ENCODE measurements around the gene ARHGAP24.
"Not testable (repeated sequence)": the region's sequence is repeated elsewhere in the genome, so short reads cannot be mapped to it uniquely, and the experiment has no call there.

The ARHGAP24 gene

GRCh38 chr4:85902647-85903046, 427.7 kb downstream of the ARHGAP24 start:
- not testable (repeated sequence) for H3K27ac ChIP-seq (ENCODE audit: low read depth in 2 of 2, low read length in 2 of 2); H3K27me3 ChIP-seq (ENCODE audit: control insufficient read depth in 2 of 2, insufficient read depth in 2 of 2, low read length in 2 of 2); H3K9ac ChIP-seq (ENCODE audit: low read depth in 1 of 2, low read length in 2 of 2); H3K4me1 ChIP-seq (ENCODE audit: control insufficient read depth in 2 of 2, insufficient read depth in 2 of 2, low read length in 2 of 2); H3K4me3 ChIP-seq (ENCODE audit: low read length in 2 of 2); H3K36me3 ChIP-seq (ENCODE audit: control insufficient read depth in 2 of 2, insufficient read depth in 2 of 2, low read length in 2 of 2); H3K9me3 ChIP-seq (ENCODE audit: control insufficient read depth in 2 of 2, low read length in 2 of 2)

GRCh38 chr4:85905761-85906160, 430.8 kb downstream of the ARHGAP24 start:
- no peak overlapping the region for H3K4me3 ChIP-seq (ENCODE audit: low read length in 2 of 2)
- H3K36me3 ChIP-seq (ENCODE audit: control insufficient read depth in 2 of 2, insufficient read depth in 2 of 2, low read length in 2 of 2) = no peaks in the 10 kb centered on the region
- no peaks in the 10 kb centered on the region for H3K9me3 ChIP-seq (ENCODE audit: control insufficient read depth in 2 of 2, low read length in 2 of 2)
- no peaks in the 10 kb centered on the region for H3K27me3 ChIP-seq (ENCODE audit: control insufficient read depth in 2 of 2, insufficient read depth in 2 of 2, low read length in 2 of 2)
- no peak overlapping the region for H3K27ac ChIP-seq (ENCODE audit: low read depth in 2 of 2, low read length in 2 of 2)
- H3K4me1 ChIP-seq (ENCODE audit: control insufficient read depth in 2 of 2, insufficient read depth in 2 of 2, low read length in 2 of 2) = no peaks in the 10 kb centered on the region
- no peak overlapping the region for H3K9ac ChIP-seq (ENCODE audit: low read depth in 1 of 2, low read length in 2 of 2)

GRCh38 chr4:85907001-85907400, 432.1 kb downstream of the ARHGAP24 start:
- Histone ChIP-seq H3K27ac (ENCODE audit: low read depth in 2 of 2, low read length in 2 of 2) (no peak overlapping the region), H3K9me3 (ENCODE audit: control insufficient read depth in 2 of 2, low read length in 2 of 2) (no peaks in the 10 kb centered on the region), H3K27me3 (ENCODE audit: control insufficient read depth in 2 of 2, insufficient read depth in 2 of 2, low read length in 2 of 2) (no peaks in the 10 kb centered on the region), H3K4me3 (ENCODE audit: low read length in 2 of 2) (no peak overlapping the region), H3K9ac (ENCODE audit: low read depth in 1 of 2, low read length in 2 of 2) (no peak overlapping the region), H3K4me1 (ENCODE audit: control insufficient read depth in 2 of 2, insufficient read depth in 2 of 2, low read length in 2 of 2) (no peaks in the 10 kb centered on the region), H3K36me3 (ENCODE audit: control insufficient read depth in 2 of 2, insufficient read depth in 2 of 2, low read length in 2 of 2) (no peaks in the 10 kb centered on the region)

GRCh38 chr4:85909851-85910250, 434.9 kb downstream of the ARHGAP24 start:
- no peak overlapping the region for H3K4me3 ChIP-seq (ENCODE audit: low read length in 2 of 2)
- H3K27me3 ChIP-seq (ENCODE audit: control insufficient read depth in 2 of 2, insufficient read depth in 2 of 2, low read length in 2 of 2) = no peaks in the 10 kb centered on the region
- no peaks in the 10 kb centered on the region for H3K9me3 ChIP-seq (ENCODE audit: control insufficient read depth in 2 of 2, low read length in 2 of 2)
- H3K4me1 ChIP-seq (ENCODE audit: control insufficient read depth in 2 of 2, insufficient read depth in 2 of 2, low read length in 2 of 2) = peaks cover 8 to 11% of the 10 kb centered on the region in 2 donors
- no peaks in the 10 kb centered on the region for H3K36me3 ChIP-seq (ENCODE audit: control insufficient read depth in 2 of 2, insufficient read depth in 2 of 2, low read length in 2 of 2)
- H3K27ac ChIP-seq (ENCODE audit: low read depth in 2 of 2, low read length in 2 of 2) = no peak overlapping the region
- no peak overlapping the region for H3K9ac ChIP-seq (ENCODE audit: low read depth in 1 of 2, low read length in 2 of 2)

- H3K27ac ChIP-seq (ENCODE audit: low read depth in 2 of 2, low read length in 2 of 2) = no peak overlapping the region
- no peak overlapping the region for H3K4me3 ChIP-seq (ENCODE audit: low read length in 2 of 2)
- H3K9me3 ChIP-seq (ENCODE audit: control insufficient read depth in 2 of 2, low read length in 2 of 2) = no peaks in the 10 kb centered on the region
- no peaks in the 10 kb centered on the region for H3K36me3 ChIP-seq (ENCODE audit: control insufficient read depth in 2 of 2, insufficient read depth in 2 of 2, low read length in 2 of 2)
- no peak overlapping the region for H3K9ac ChIP-seq (ENCODE audit: low read depth in 1 of 2, low read length in 2 of 2)
- no peaks in the 10 kb centered on the region for H3K27me3 ChIP-seq (ENCODE audit: control insufficient read depth in 2 of 2, insufficient read depth in 2 of 2, low read length in 2 of 2)
- peaks cover 10 to 11% of the 10 kb centered on the region in 2 donors for H3K4me1 ChIP-seq (ENCODE audit: control insufficient read depth in 2 of 2, insufficient read depth in 2 of 2, low read length in 2 of 2)
Observed at GRCh38 chr4:85910985-85911384, 436.0 kb downstream of the ARHGAP24 start.

- Histone ChIP-seq H3K27ac (ENCODE audit: low read depth in 2 of 2, low read length in 2 of 2) (peak overlapping the region in 1 of 2 donors; percentile 20), H3K4me1 (ENCODE audit: control insufficient read depth in 2 of 2, insufficient read depth in 2 of 2, low read length in 2 of 2) (peaks cover 10 to 11% of the 10 kb centered on the region in 2 donors), H3K4me3 (ENCODE audit: low read length in 2 of 2) (peak overlapping the region in 1 of 2 donors; percentile 3), H3K9me3 (ENCODE audit: control insufficient read depth in 2 of 2, low read length in 2 of 2) (no peaks in the 10 kb centered on the region), H3K36me3 (ENCODE audit: control insufficient read depth in 2 of 2, insufficient read depth in 2 of 2, low read length in 2 of 2) (no peaks in the 10 kb centered on the region), H3K27me3 (ENCODE audit: control insufficient read depth in 2 of 2, insufficient read depth in 2 of 2, low read length in 2 of 2) (no peaks in the 10 kb centered on the region), H3K9ac (ENCODE audit: low read depth in 1 of 2, low read length in 2 of 2) (no peak overlapping the region)
Observed at GRCh38 chr4:85913931-85914694, 439.2 kb downstream of the ARHGAP24 start.

GRCh38 chr4:85915570-85915969, 440.6 kb downstream of the ARHGAP24 start:
- H3K4me1 ChIP-seq (ENCODE audit: control insufficient read depth in 2 of 2, insufficient read depth in 2 of 2, low read length in 2 of 2) = peaks cover 10 to 11% of the 10 kb centered on the region in 2 donors
- H3K9ac ChIP-seq (ENCODE audit: low read depth in 1 of 2, low read length in 2 of 2); H3K9me3 ChIP-seq (ENCODE audit: control insufficient read depth in 2 of 2, low read length in 2 of 2); H3K4me3 ChIP-seq (ENCODE audit: low read length in 2 of 2); H3K27me3 ChIP-seq (ENCODE audit: control insufficient read depth in 2 of 2, insufficient read depth in 2 of 2, low read length in 2 of 2); H3K36me3 ChIP-seq (ENCODE audit: control insufficient read depth in 2 of 2, insufficient read depth in 2 of 2, low read length in 2 of 2); H3K27ac ChIP-seq (ENCODE audit: low read depth in 2 of 2, low read length in 2 of 2): not testable (repeated sequence)

- no peaks in the 10 kb centered on the region for H3K9me3 ChIP-seq (ENCODE audit: control insufficient read depth in 2 of 2, low read length in 2 of 2)
- H3K4me1 ChIP-seq (ENCODE audit: control insufficient read depth in 2 of 2, insufficient read depth in 2 of 2, low read length in 2 of 2) = peaks cover 0 to 5% of the 10 kb centered on the region in 2 donors
- H3K36me3 ChIP-seq (ENCODE audit: control insufficient read depth in 2 of 2, insufficient read depth in 2 of 2, low read length in 2 of 2) = no peaks in the 10 kb centered on the region
- no peak overlapping the region for H3K4me3 ChIP-seq (ENCODE audit: low read length in 2 of 2)
- no peak overlapping the region for H3K27ac ChIP-seq (ENCODE audit: low read depth in 2 of 2, low read length in 2 of 2)
- H3K27me3 ChIP-seq (ENCODE audit: control insufficient read depth in 2 of 2, insufficient read depth in 2 of 2, low read length in 2 of 2) = no peaks in the 10 kb centered on the region
- no peak overlapping the region for H3K9ac ChIP-seq (ENCODE audit: low read depth in 1 of 2, low read length in 2 of 2)
Observed at GRCh38 chr4:85919200-85919887, 444.4 kb downstream of the ARHGAP24 start.

GRCh38 chr4:85925071-85925470, 450.1 kb downstream of the ARHGAP24 start:
- Histone ChIP-seq H3K27me3 (ENCODE audit: control insufficient read depth in 2 of 2, insufficient read depth in 2 of 2, low read length in 2 of 2) (no peaks in the 10 kb centered on the region), H3K9ac (ENCODE audit: low read depth in 1 of 2, low read length in 2 of 2) (no peak overlapping the region)

GRCh38 chr4:85928775-85929591, 454.0 kb downstream of the ARHGAP24 start:
- Histone ChIP-seq H3K27me3 (ENCODE audit: control insufficient read depth in 2 of 2, insufficient read depth in 2 of 2, low read length in 2 of 2) (no peaks in the 10 kb centered on the region), H3K27ac (ENCODE audit: low read depth in 2 of 2, low read length in 2 of 2) (peak overlapping the region; percentile 13 to 66), H3K4me3 (ENCODE audit: low read length in 2 of 2) (peak overlapping the region; percentile 41 to 61), H3K9ac (ENCODE audit: low read depth in 1 of 2, low read length in 2 of 2) (no peak overlapping the region), H3K36me3 (ENCODE audit: control insufficient read depth in 2 of 2, insufficient read depth in 2 of 2, low read length in 2 of 2) (no peaks in the 10 kb centered on the region), H3K9me3 (ENCODE audit: control insufficient read depth in 2 of 2, low read length in 2 of 2) (no peaks in the 10 kb centered on the region), H3K4me1 (ENCODE audit: control insufficient read depth in 2 of 2, insufficient read depth in 2 of 2, low read length in 2 of 2) (peaks cover 6 to 17% of the 10 kb centered on the region in 2 donors)

More at GRCh38 chr4:85925071-85925470, 450.1 kb downstream of the ARHGAP24 start:
- H3K9me3 ChIP-seq (ENCODE audit: control insufficient read depth in 2 of 2, low read length in 2 of 2) = no peaks in the 10 kb centered on the region
- H3K4me1 ChIP-seq (ENCODE audit: control insufficient read depth in 2 of 2, insufficient read depth in 2 of 2, low read length in 2 of 2) = peaks cover 6 to 14% of the 10 kb centered on the region in 2 donors
- H3K27ac ChIP-seq (ENCODE audit: low read depth in 2 of 2, low read length in 2 of 2) = no peak overlapping the region
- H3K36me3 ChIP-seq (ENCODE audit: control insufficient read depth in 2 of 2, insufficient read depth in 2 of 2, low read length in 2 of 2) = no peaks in the 10 kb centered on the region
- H3K4me3 ChIP-seq (ENCODE audit: low read length in 2 of 2) = no peak overlapping the region

All from mucosa of rectum (tissue), 2 donors.